Epidermal melanocyte (primary cell): ENCODE results near the gene SRSF3.
"Not testable (repeated sequence)": the region's sequence is repeated elsewhere in the genome, so short reads cannot be mapped to it uniquely, and the experiment has no call there.

ENCODE experiments used
- DNase-seq: peaks from one replicate; pipeline ENCODE4 v3.0.0; 2011; ENCODE audit warnings: low spot score; ENCODE audit not compliant: insufficient read length

The SRSF3 gene

DNA sequence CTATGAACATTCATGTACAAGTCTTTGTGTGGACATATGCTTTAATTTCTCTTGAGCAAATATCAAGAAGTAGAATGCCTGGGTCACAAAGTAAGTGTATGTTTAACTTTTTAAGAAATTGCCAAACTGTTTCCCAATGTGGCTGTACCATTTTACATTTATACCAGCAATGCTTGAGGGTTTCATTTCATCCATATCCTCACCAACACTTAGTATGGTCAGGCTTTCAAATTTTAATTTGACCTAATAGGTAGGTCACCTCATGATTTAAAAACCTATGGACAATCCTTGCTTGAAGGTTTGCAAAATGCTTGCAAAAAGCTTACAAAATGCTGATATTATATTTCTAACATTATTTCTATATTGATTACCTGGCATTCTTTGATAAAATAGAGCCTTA, 19.5 kb upstream of the SRSF3 start:
- no peak for DNase-seq

DNA sequence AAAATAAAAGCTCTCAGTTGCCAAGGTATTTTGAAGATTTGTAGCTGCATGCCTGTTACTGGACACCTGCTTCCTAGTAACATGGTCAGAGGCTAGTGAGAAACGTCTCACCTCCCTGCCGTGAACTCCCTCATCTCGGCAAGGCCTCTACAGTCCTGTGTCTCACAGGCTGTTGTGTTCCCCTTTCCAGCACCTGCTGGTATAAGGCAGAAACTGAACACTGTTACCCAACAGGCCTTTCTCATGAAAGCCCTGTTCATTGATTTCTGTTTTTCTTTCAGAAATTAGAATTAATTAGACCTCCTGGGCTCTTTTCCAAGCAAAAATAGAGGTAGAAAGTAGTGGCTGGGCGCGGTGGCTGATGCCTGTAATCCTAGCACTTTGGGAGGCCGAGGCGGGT, 17.6 kb upstream of the SRSF3 start:
- DNase-seq, result no peak

DNA sequence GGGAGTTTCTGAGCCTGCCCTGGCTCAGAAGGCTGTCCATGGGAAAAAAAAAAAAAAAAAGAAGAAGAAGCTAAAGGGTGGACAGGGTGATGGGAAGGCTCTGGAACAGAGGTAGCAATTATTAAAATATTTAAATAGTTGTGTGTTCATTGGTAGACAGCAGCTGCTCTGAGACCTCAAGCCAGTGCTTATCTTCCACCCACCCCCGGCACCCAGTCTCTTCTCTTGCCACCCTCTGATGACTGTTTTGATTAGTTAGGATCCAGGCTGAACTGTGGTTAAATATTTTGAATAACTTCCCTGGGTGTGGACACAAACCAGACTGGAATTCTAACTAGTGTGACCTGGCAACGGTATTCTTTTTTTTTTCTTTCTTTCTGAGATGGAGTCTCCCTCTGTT, 16.9 kb upstream of the SRSF3 start:
- DNase-seq, result peak; percentile 34

DNA sequence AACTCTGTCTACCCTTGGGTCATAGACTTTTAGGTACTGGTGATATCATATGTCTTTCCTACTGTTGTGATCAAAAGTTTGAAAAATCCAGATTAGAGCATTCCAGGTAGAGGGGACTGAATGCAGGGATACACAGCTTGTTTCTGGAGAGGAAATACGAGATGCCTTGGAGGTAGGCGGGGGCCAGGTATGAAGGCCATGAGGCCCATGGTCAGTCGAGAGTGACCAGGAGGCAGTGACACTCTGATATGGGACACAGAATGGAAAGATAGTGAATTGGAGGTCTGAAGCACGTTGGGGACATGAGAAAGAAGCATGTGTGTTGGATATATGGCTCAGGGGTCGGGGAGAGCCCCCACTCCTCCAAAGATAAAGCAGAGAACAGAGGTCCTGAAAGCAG, 16.1 kb upstream of the SRSF3 start:
- no peak for DNase-seq

DNA sequence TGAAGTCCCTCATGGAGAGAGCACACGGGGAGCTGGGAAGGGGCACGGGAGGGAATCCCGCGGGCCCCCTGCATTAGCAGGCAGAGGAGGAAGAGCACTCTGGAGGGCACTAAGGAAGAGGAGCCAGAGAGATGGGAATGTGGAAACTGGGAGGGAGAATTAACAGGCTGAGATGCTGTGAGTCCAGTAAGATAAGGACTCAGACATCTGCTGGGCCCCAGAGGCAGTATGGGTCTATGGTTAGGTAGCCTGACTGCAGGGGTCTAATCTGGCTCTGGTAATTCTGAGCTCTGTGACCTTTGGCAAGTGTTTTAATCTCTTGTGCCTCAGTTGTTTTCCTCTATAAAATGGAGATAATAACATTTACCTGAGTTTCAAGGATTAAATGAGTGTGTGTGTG, 15.7 kb upstream of the SRSF3 start:
- DNase-seq, result no peak

DNA sequence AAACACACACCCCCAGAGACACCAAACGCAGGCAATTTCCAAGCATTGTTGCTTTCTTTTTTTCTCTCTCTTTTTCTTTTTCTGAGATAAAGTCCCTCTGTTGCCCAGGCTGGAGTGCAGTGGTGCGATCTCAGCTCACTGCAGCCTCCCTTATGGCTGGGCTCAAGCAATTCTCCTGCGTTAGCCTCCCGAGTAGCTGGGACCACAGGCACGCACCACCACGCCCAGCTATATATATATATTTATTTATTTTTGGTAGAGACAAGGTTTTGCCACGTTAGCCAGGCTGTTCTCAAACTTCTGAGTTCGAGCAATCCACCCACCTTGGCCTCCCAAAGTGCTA, 14.0 kb upstream of the SRSF3 start:
- no peak for DNase-seq

DNA sequence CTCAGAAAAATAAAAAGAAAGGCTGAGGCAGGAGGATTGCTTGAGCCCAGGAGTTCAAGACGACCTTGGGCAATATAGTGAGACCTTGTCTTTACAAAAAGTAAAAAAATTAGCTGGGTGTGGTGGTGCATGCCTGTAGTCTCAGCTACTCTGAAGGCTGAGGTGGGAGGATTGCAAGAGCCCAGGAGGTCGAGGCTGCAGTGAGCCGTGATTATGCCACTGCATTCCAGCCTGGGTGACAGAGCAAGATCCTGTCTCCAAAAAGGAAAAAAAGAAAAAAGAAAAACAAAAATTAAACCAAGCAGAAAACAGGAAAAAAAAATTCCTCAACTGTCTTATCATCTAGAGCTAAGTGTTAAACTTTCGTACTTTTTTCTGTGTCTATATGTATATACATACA, 12.4 kb upstream of the SRSF3 start:
- DNase-seq, result no peak

DNA sequence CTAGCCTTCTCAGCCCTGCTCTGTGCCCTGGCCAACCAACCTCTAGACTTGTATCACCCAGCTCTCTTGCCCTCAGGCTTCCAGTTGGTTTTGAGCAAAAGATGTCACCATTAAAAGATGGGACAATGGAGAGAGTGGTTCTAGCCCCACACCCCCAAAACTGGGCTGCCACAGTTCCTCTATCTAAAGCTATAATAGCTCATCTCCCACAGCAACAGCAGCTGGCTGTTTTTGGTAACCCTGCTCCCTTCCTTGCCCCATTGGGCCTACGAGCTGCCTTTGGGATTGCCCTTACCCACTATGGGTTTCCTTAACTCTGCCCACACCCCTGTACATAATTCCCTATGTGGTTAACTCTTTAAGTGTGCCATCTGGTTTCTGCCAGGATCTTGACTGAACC, 7.6 kb upstream of the SRSF3 start:
- no peak for DNase-seq

DNA sequence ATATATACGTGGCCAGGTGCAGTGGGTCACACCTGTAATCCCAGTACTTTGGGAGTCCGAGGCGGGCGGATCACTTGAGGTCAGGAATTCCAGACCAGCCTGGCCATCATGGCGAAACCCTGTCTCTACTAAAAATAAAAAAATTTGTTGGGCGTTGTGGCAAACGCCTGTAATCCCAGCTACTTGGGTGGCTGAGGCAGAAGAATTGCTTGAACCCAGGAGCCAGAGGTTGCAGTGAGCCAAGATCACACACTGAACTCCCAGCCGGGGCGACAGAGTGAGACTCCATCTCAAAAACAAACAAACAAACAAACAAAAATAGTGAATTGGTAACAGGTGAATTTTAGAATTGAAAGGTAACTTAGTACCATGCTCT, 5.1 kb upstream of the SRSF3 start:
- not testable (repeated sequence) for DNase-seq

DNA sequence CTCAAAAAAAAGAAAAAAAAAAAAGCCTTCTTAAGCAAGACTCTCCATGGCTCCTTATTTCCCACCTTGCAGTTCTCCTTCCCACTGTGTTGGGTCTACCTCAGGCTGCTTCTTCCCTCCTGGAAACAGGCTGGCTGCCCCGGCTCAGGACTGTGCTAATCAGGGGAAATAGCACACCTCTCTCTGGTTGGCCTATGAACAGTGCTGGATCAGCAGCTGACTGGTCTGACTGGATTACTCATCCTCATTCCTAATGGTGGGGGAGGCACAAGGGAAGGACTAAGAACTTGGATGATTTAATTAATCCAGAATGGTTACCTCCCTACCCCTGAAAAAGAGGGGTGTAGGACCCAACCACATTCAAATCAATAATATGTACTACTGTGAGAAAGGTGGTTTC, 3.9 kb upstream of the SRSF3 start:
- no peak for DNase-seq

DNA sequence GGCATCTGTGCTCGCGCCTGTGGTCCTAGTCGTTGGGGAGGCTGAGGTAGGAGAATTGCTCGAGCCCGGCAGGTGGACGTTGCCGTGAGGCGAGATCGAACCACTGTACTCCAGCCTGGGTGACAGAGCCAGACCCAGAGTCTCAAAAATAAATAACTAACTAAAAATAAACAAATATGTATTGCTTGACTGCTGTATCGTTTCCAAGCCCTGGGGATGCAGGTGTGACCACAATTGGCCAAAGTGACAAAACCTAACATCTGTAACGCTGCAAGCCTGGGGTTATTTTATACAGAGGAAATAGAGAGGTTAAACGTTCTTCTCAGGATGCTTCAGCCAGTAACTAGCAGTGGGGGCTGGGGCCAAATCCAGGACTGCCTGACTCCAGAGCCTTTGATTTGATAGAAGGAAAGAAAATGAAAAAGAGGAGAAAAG, 1.9 kb upstream of the SRSF3 start:
- no peak for DNase-seq

DNA sequence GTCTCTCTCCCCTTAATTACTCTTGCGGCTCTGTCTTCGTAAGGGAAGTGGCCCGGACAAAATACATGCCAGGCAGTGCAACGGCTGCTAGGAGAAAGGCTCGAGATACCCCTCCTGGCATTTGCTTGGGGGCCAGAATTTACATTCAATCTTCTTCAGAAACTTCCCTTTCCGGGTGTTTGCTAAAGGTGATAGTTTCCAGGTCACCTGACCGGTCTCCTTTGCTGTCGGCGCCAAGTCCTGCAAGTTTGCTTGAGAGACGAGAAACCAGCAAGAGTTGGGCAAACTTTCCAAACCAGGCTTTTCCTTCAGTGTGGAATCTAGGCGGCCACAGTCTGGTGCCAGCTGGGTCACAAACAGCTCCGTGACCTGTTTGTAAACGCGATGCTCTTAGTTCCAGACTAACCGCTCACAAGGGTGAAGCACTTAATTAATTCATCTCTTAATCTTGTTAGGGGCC, 563 bp upstream of the SRSF3 start:
- no peak for DNase-seq

DNA sequence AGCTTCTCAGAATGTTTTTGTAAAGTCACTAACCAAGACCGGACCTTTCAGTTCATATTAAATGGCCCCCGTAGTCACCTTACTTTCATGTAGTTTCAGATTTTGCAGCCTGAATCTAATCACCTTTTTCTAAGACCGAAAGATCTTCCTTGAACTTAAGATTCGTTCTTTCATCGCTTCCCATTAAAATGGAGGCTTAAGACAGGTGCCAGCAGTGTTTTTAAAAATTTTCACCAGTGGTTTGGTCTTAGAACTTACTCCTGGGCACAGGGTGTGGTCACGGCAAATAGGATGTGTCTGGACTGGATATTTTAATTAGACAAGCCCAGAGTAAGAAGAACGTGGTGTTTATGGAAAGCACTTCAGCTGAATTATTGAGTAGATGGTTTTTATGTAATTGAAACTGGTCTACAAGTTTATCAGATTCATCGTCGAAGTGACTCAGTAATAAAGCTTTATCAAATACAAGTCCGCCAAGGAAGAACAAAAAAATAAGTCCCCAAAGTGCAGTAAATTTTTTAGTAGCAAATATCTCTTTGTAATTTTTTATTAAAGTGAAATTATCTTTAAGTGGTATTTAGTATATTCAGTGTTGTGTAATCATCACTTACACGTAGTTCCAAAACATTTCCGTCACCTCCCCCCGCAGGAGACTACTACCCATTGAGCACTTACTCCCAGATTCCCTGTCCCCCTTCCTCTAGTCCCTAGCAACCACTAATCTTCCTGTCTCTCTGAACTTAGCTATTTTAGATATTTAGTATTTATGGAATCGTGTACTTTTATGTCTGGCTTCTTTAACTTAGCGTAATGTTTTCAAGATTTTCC, 868 bp downstream of the SRSF3 start:
- no peak for DNase-seq

DNA sequence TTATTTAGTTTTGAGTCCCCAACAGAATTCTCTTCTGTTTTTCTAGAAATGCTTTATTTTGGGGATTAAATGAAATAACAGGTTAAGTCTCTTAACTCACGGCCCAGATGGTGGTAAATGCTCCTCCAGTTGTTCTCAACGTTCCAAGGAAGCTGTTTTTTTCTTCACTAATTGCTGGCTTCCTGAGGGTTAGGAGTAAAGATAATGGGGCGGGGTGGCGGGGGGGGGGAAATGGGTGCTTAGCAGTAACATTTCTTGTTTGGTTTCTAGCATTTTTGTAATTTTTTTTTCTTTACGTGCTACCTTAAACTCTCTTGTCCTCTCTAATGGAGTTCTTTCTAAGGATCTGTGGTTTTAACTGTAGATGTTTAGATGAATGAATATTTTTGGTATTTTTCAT, 2.2 kb downstream of the SRSF3 start:
- no peak for DNase-seq

DNA sequence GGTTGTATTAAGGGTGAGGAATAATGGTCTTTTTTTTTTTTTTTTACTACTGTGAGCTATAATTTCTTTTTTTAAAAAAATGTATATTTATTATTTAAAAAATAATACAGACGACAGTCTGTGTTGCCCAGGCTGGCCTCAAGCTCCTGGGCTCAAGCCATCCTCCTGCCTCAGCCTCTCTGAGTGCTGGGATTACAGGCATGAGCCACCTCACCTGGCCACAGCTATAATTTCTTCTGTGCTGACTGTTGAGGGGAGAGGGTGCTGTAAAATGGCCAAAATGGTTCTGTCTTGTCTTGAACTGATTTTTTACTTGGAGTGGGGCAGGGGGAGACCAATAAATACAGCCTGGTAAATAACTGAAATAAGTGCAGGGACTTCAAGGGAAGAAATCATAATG, 3.6 kb downstream of the SRSF3 start:
- no peak for DNase-seq

DNA sequence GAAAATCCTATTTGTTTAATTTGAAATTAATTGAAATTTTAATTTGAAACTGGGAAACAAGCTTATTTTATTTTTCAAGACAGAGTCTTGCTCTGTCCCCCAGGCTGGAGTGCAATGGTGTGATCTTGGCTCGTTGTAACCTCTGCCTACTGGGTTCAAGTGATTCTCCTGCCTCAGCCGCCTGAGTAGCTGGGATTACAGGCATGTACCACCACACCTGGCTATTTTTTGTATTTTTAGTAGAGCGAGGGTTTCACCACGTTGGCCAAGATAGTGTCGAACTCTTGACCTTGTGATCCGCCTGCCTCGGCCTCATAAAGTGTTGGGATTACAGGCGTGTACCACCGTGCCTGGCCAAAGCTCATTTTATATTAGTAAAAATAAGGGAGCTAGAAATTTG, 4.2 kb downstream of the SRSF3 start:
- no peak for DNase-seq

DNA sequence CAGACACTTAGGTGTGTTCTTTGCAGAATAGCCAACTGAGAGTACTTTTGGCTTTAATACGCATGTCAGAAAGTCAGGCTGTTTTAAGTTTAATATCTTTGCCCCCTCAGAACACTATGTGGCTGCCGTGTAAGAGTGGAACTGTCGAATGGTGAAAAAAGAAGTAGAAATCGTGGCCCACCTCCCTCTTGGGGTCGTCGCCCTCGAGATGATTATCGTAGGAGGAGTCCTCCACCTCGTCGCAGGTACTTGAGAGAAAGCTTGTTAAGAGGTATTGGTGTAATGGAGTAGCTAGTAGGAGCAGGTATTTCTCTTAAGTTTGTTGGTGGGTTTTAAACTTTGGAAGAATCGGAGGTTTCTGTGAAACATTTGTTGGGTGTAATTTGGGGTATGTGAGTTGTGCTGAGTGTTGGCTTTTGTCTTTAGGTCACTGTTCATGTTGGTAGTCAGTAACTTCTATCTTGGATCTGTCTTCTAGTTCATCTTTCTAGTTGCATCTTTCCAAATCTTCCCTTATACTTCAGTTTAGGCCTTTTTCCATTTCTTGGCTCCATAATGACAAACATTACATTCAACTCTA, 4.7 kb downstream of the SRSF3 start:
- DNase-seq, result no peak

DNA sequence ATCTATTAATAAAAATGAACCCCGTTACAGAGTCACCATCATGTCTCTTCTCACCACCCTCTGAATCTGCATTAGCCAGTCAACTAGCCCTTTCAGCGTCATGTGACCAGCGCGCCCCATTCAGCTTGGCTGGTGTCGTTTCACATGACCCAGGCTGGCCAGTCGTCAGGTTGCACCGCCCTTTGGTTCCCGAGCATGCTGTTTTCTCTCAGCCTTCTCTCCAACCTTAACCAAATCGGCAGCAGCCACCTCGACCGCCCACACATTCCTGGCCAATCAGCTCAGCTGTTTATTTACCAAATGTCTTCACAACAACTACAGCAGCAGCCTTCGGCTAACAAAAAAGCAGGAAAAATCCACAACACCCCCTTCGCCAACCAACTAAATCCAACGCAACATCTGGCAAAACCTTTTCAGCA, 5.6 kb downstream of the SRSF3 start:
- no peak for DNase-seq

DNA sequence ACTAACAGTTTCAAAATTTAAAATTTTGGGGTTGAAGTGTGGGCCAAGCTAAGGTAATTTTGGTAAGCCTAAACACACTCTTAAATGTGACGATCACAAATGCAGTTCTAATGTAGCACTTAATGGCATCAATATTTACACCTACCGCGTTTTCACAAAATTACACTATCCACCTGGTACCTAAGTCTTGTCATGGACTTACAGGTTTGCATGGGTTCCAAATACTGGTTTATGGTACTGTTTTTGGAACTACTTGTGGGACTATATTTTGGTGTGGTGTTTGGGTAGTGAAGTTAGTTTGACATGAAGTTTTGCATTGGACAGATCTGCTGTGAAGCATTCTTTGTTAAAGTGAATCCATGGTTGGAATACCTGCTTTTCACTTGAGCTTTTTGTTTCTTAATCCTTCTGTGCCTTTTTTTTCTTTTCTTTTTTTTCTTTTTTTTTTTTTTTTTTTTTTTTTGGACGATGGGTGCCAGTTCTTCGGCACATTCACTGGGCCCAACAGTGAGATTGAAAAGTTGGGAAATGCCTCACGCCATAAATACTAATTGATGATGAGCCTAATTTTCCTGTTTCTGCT, 6.5 kb downstream of the SRSF3 start:
- DNase-seq, result no peak

DNA sequence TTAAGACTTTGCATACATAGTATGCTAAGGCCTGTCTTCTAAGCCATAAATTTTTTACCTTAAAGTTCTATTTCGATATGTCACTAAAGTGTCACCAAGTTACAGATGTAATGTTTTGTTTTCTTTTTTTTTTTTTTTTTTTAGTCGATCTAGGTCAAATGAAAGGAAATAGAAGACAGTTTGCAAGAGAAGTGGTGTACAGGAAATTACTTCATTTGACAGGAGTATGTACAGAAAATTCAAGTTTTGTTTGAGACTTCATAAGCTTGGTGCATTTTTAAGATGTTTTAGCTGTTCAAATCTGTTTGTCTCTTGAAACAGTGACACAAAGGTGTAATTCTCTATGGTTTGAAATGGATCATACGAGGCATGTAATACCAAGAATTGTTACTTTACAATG, 7.7 kb downstream of the SRSF3 start:
- not testable (repeated sequence) for DNase-seq

DNA sequence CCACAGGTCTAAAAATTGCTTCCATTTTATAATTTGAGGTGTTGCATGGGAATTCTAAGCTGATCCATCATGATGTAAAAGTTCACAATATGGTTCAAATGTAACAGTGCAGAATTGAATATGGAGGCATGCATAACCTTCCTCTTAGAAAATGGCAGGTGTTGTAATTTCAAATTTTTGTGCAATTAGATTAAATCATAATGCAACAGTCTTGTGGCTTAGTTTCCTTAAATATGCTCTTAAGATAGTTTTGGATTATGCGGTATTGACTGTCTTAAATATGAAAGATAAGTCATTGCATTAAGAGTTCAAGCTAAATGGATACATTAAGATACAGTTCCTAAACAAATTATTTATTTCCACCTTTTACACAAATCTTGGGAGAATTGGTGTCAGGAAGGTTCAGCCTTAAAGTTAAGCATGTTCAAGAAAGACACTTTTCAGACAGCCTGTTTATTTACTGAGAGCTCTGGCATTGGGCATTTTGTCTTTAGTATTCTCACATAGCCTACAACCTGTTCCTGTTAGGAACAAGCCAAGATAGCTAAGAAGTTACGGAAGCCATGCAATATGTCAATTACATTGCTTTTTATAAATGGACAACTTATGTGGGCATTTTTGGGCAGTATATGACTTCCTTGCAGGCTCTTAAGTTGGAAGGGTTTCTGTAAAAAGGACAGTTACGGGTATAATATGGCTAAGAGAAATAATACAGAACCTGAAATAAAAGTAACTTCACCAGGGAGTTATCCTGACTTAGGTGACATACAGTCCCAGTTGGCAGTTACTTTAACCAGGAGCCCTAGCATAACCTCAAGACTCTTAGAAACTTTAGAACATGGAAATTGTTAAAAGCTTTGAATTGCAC, 9.3 kb downstream of the SRSF3 start:
- no peak for DNase-seq
